Kidney (tissue), 14 donors: ENCODE data around the gene RASA3. TPM values are rescaled to one million over a fixed set of nuclear protein-coding genes. Genes with fewer than 3 reads are reported as not detected.
A peak's percentile ranks its signal among the peaks of the same experiment; 100 is the strongest.

Source experiments
- DNase-seq, 5 donors: peaks; one replicate each; pipeline ENCODE4 v3.0.0-alpha.2; 2013 to 2020
- FAIRE-seq: peaks from 2 replicates; lab custom pipeline; 2012; peaks lifted over from hg19 to GRCh38; lab: Jason Lieb, UNC
- H3K27ac ChIP-seq, 2 donors: one replicate each; pipeline ENCODE4 v1.7.0; 2013; ENCODE audit warnings: low read depth in 2 of 2, low read length in 2 of 2, inconsistent platforms in 1 of 2
- H3K27me3 ChIP-seq: one replicate; pipeline ENCODE4 v1.7.1; 2013; ENCODE audit warnings: low read length, inconsistent platforms; ENCODE audit not compliant: control insufficient read depth, insufficient read depth
- H3K36me3 ChIP-seq, 3 donors: one replicate each; pipeline versions ENCODE4 v1.7.0 to v1.7.1; 2013; ENCODE audit warnings: low read length in 3 of 3, control low read depth in 1 of 3, inconsistent platforms in 1 of 3; ENCODE audit not compliant: insufficient read depth in 3 of 3, control insufficient read depth in 2 of 3
- H3K4me1 ChIP-seq, 3 donors: one replicate each; pipeline versions ENCODE4 v1.7.0 to v1.7.1; 2013; ENCODE audit warnings: low read length in 3 of 3, inconsistent platforms in 1 of 3, low read depth in 1 of 3; ENCODE audit not compliant: control insufficient read depth in 2 of 3, insufficient read depth in 2 of 3
- H3K4me3 ChIP-seq, 3 donors: one replicate each; pipeline versions ENCODE4 v1.7.0 to v1.8.1; 2013; ENCODE audit warnings: low read length in 3 of 3, control low read depth in 1 of 3, inconsistent platforms in 1 of 3
- H3K9ac ChIP-seq, 3 donors: one replicate each; pipeline versions ENCODE4 v1.7.0 to v1.7.1; 2013; ENCODE audit warnings: low read length in 3 of 3, control low read depth in 1 of 3, inconsistent platforms in 1 of 3
- H3K9me3 ChIP-seq, 3 donors: one replicate each; pipeline versions ENCODE4 v1.7.0 to v1.7.1; 2013; ENCODE audit warnings: low read length in 3 of 3, control low read depth in 1 of 3, inconsistent platforms in 1 of 3; ENCODE audit not compliant: control insufficient read depth in 2 of 3, insufficient read depth in 1 of 3
- CTCF ChIP-seq: IDR thresholded peaks from 3 replicates; pipeline ENCODE4 v1.5.1; 2012; ENCODE audit warnings: mild to moderate bottlenecking, moderate library complexity, borderline replicate concordance; ENCODE audit not compliant: insufficient read depth; ENCODE audit errors: extremely low read depth
- intact Hi-C: fragments of 100-400 bp; cut with DNase I; formaldehyde crosslinking; loops from one replicate; pipeline ENCODE4 v1.11.1; 2022
- polyA plus RNA-seq: library from polyadenylated mRNA; stranded (reverse); fragments of 350-450 nt; fragmentation: Illumina TruSeq; extraction: RNeasy Lipid Tissue Mini Kit (QIAGEN cat#74804); gene quantifications from one replicate; pipeline ENCODE4 v1.2.3, GENCODE V29; 2014; ENCODE audit warnings: low read depth, low replicate concordance; ENCODE audit not compliant: insufficient read depth
- total RNA-seq: library from RNA; stranded (reverse); fragmentation: NEBNext Ultra II Directional; extraction: Animal tissue kit (Norgen Biotek cat#: 25700); gene quantifications from one replicate; pipeline ENCODE4 v1.2.1, GENCODE V29; 2021
- donor health status: control.
- donor health status: control.
- donor health status: control.
- donor health status: control.
- donor health status: control.
- donor health status: DM: yes; HTN: yes; CAD: no.
- donor health status: Normal renal cell carcinoma (clear cell type).

RASA3 gene
- total and polyA plus RNA-seq, 2 donors from 2014 or later: 4.2 to 28.8 TPM

GRCh38 chr13:113954046-113954835 is 178.2 kb downstream of the RASA3 start:
- no peak for TF ChIP-seq CTCF
- Histone ChIP-seq H3K4me1 (no peaks in the 10 kb centered on the region), H3K9ac (no peak overlapping the region), H3K9me3 (peaks cover 0 to 3% (median 0%) of the 10 kb centered on the region in 3 donors), H3K36me3 (no peaks in the 10 kb centered on the region), H3K4me3 (no peak overlapping the region), H3K27ac (no peak overlapping the region), H3K27me3 (no peaks in the 10 kb centered on the region)
- intact Hi-C loops: loop anchor here (5.0 kb wide), 1 partner anchor 268 kb away; no protein-coding TSS in a partner anchor
- FAIRE-seq (no peak), DNase-seq (peak in 1 of 5 donors; percentile 64)

- no peak overlapping the region for H3K4me3 ChIP-seq
- no peaks in the 10 kb centered on the region for H3K9me3 ChIP-seq
- FAIRE-seq: no peak
- H3K27me3 ChIP-seq: no peaks in the 10 kb centered on the region
- DNase-seq: peak in 1 of 5 donors; percentile 46
- H3K27ac ChIP-seq: no peak overlapping the region
- no peak overlapping the region for H3K9ac ChIP-seq
- TF ChIP-seq CTCF: no peak
- no peaks in the 10 kb centered on the region for H3K36me3 ChIP-seq
- intact Hi-C loops: loop anchor here (5.0 kb wide), 1 partner anchor 269 kb away; no protein-coding TSS in a partner anchor
- no peaks in the 10 kb centered on the region for H3K4me1 ChIP-seq
These were observed 178.9 kb downstream of the RASA3 start for GRCh38 chr13:113953561-113953960.

GRCh38 chr13:113952983-113953520 is 179.4 kb downstream of the RASA3 start:
- intact Hi-C loops: loop anchor here (5.0 kb wide), 1 partner anchor 269 kb away; no protein-coding TSS in a partner anchor
- TF ChIP-seq CTCF: no peak
- Histone ChIP-seq H3K9me3 (no peaks in the 10 kb centered on the region), H3K27ac (no peak overlapping the region), H3K4me1 (no peaks in the 10 kb centered on the region), H3K36me3 (no peaks in the 10 kb centered on the region), H3K9ac (no peak overlapping the region), H3K27me3 (no peaks in the 10 kb centered on the region), H3K4me3 (no peak overlapping the region)
- FAIRE-seq: no peak
- peak in 1 of 5 donors; percentile 69 for DNase-seq
